ENCODE results near the gene ELMOD3. TPM values are rescaled to one million over a fixed set of nuclear protein-coding genes. Genes with fewer than 3 reads are reported as not detected.

ELMOD3 gene
- total RNA-seq, 2 donors from 2014 or later = 12.4 to 18.9 TPM

Other genes with a start within 250 kb of the ELMOD3 start
- 10 to 100 TPM; 71.9 to 73.3 TPM for gene TCF7L1, start 221.4 kb upstream of the ELMOD3 start, total RNA-seq
- gene TGOLN2, start 26.8 kb upstream of the ELMOD3 start, total RNA-seq = 10 to 100 TPM; 58.6 to 67.0 TPM
- 10 to 100 TPM; 12.7 to 19.7 TPM for gene RETSAT, start 241 bp upstream of the ELMOD3 start, total RNA-seq
- 100 to 1,000 TPM; 104 to 119 TPM for gene CAPG, start 55.6 kb downstream of the ELMOD3 start, total RNA-seq
- gene SH2D6, start 63.9 kb downstream of the ELMOD3 start, total RNA-seq = 1 to 10 TPM in 1 of 2 donors, under 1 TPM in 1; 0.68 to 1.1 TPM
- 100 to 1,000 TPM; 171 to 267 TPM for gene MAT2A, start 184.4 kb downstream of the ELMOD3 start, total RNA-seq
- gene GGCX, start 206.7 kb downstream of the ELMOD3 start, total RNA-seq = 10 to 100 TPM; 74.5 to 89.5 TPM
- 100 to 1,000 TPM in 1 of 2 donors, 10 to 100 TPM in 1; 80.4 to 146 TPM for gene VAMP8, start 222.8 kb downstream of the ELMOD3 start, total RNA-seq
- gene VAMP5, start 229.7 kb downstream of the ELMOD3 start, total RNA-seq = 10 to 100 TPM in 1 of 2 donors, 1 to 10 TPM in 1; 6.3 to 13.9 TPM
- 100 to 1,000 TPM; 113 to 118 TPM for gene RNF181, start 241.0 kb downstream of the ELMOD3 start, total RNA-seq
- gene TMEM150A, start 247.9 kb downstream of the ELMOD3 start, total RNA-seq = 10 to 100 TPM; 23.8 to 32.2 TPM

Data from endodermal cell (in vitro differentiated cells).